Upper lobe of right lung (tissue), 1 donor: ENCODE results near the gene DUS1L. TPM values are rescaled to one million over a fixed set of nuclear protein-coding genes. Genes with fewer than 3 reads are reported as not detected.

ENCODE experiments used
- ATAC-seq: fragments of 200-7000 bp; cut with Tn5 transposase; one replicate; pipeline ENCODE4 v1.9.1; 2020; ENCODE audit warnings: mild to moderate bottlenecking, moderate library complexity
- DNase-seq: peaks from one replicate; pipeline ENCODE4 v3.0.0-alpha.2; 2020
- H3K27ac ChIP-seq: fragments of 200-600 bp; one replicate; pipeline ENCODE4 v1.8.0; 2022
- H3K27me3 ChIP-seq: fragments of 200-600 bp; one replicate; pipeline ENCODE4 v1.8.0; 2022; ENCODE audit warnings: mild to moderate bottlenecking
- H3K36me3 ChIP-seq: fragments of 200-600 bp; one replicate; pipeline ENCODE4 v1.8.0; 2022
- H3K4me1 ChIP-seq: fragments of 200-600 bp; one replicate; pipeline ENCODE4 v1.8.0; 2022
- H3K4me3 ChIP-seq: fragments of 200-600 bp; one replicate; pipeline ENCODE4 v1.8.0; 2022; ENCODE audit warnings: mild to moderate bottlenecking
- H3K9me3 ChIP-seq: fragments of 200-600 bp; one replicate; pipeline ENCODE4 v1.8.0; 2022
- intact Hi-C: fragments of 100-400 bp; cut with DNase I; formaldehyde crosslinking; loops from one replicate; pipeline ENCODE4 v1.11.0; 2022
- total RNA-seq: library from RNA; stranded (reverse); fragmentation: NEBNext Ultra II Directional; extraction: Animal tissue kit (Norgen Biotek cat#: 25700); gene quantifications from one replicate; pipeline ENCODE4 v1.2.1, GENCODE V29; 2021
- TF ChIP-seq, protein P1 (sequence below): fragments of 200-600 bp; IDR thresholded peaks from one replicate; pipeline ENCODE4 v1.8.0; 2022; ENCODE audit warnings: antibody characterized with exemption
- donor health status: DM: no; HTN: yes; CAD: no; lungs with severe emphysema.

Gene DUS1L
- total RNA-seq, 1 donor from 2014 or later, result 82.4 TPM

- Histone ChIP-seq H3K9me3 (no peaks in the 10 kb centered on the region), H3K4me1 (no peaks in the 10 kb centered on the region), H3K36me3 (peaks cover 81% of the 10 kb centered on the region), H3K4me3 (no peak overlapping the region), H3K27ac (no peak overlapping the region), H3K27me3 (no peaks in the 10 kb centered on the region)
- intact Hi-C loops, result no loop called here
- ATAC-seq (no peak), DNase-seq (no peak)
- TF ChIP-seq, protein P1, sequence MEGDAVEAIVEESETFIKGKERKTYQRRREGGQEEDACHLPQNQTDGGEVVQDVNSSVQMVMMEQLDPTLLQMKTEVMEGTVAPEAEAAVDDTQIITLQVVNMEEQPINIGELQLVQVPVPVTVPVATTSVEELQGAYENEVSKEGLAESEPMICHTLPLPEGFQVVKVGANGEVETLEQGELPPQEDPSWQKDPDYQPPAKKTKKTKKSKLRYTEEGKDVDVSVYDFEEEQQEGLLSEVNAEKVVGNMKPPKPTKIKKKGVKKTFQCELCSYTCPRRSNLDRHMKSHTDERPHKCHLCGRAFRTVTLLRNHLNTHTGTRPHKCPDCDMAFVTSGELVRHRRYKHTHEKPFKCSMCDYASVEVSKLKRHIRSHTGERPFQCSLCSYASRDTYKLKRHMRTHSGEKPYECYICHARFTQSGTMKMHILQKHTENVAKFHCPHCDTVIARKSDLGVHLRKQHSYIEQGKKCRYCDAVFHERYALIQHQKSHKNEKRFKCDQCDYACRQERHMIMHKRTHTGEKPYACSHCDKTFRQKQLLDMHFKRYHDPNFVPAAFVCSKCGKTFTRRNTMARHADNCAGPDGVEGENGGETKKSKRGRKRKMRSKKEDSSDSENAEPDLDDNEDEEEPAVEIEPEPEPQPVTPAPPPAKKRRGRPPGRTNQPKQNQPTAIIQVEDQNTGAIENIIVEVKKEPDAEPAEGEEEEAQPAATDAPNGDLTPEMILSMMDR, result no peak
Observed at GRCh38 chr17:82081546-82081945, 15.9 kb upstream of the DUS1L start.

DNA sequence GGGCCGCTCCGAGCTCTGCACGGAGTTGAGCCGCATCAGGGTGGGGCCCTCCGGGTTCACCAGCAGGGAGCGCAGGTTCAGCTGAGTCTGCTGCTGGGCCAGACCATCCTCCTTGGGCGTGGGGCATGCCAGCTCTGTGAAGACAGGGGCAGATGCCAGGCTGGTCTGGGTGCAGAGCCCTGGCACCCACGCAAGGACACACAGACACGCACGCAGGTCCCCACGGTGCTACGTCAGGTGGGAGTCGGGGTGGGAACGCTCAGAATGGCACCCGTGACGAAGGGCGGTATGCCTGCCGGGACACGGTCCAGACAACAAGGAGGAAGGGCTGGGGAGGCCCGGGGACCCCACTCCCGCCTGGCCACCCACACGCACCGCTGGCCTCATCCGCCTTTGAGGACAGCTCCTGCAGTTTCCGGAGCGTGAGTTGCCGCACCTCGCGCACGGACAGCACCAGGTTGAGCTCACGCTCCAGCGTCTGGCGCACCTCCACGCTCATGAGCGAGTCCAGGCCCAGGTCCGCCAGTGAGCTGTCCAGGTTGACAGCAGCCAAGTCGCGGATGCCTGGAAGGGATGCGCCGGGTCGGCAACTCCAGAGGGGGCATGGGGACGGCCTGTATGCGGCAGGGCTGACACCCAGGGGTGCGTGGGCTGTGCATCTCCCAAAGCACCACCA lies 15.3 kb upstream of the DUS1L start:
- no peak overlapping the region for H3K4me3 ChIP-seq
- H3K9me3 ChIP-seq, result no peaks in the 10 kb centered on the region
- no peaks in the 10 kb centered on the region for H3K27me3 ChIP-seq
- TF ChIP-seq, protein P1, result no peak
- peaks cover 75% of the 10 kb centered on the region for H3K36me3 ChIP-seq
- H3K4me1 ChIP-seq, result no peaks in the 10 kb centered on the region
- DNase-seq, result no peak
- ATAC-seq, result no peak
- intact Hi-C loops, result no loop called here
- H3K27ac ChIP-seq, result no peak overlapping the region

DNA sequence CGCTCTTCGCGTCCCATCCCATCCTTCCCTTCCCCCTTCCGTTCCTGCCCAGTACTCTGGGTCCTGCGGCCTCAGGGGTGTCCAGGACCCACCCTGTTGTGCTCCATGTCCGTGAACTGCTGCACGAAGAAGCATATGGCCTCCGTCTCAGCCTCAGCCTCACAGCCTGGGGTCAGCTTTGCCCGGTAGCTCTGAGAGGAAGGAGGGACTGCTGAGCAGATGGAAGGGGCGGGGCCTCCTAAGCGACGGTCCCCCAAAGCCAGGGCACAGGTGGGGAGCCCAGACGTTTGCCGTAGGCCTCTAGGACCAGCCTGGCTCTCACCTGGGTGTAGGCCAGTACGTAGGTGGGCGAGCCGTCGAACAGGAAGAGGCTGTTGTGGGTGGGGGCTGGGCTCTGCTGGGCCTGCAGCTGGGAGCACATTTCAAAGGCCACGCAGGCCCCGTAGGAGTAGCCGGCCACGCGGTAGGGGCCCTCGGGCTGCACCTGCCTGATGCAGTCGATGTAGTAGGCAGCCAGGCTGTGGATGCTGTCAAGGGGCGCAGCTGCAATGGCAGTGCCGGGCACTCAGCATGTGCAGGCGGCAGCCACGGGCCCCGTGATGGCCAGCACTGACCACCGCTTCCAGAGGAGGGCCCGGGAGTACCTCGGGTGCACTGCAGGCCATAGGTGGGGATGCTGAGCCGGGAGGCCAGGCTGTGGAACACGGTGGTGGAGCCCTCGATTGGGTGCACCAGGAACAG lies 14.6 kb upstream of the DUS1L start:
- H3K27me3 ChIP-seq, result no peaks in the 10 kb centered on the region
- TF ChIP-seq, protein P1, result no peak
- no peaks in the 10 kb centered on the region for H3K4me1 ChIP-seq
- H3K4me3 ChIP-seq, result no peak overlapping the region
- no peak overlapping the region for H3K27ac ChIP-seq
- intact Hi-C loops, result no loop called here
- no peak for ATAC-seq
- H3K36me3 ChIP-seq, result peaks cover 68% of the 10 kb centered on the region
- no peak for DNase-seq
- H3K9me3 ChIP-seq, result no peaks in the 10 kb centered on the region

GRCh38 chr17:82079001-82079677 lies 13.5 kb upstream of the DUS1L start:
- intact Hi-C loops, result no loop called here
- no peak for DNase-seq
- H3K9me3 ChIP-seq, result no peaks in the 10 kb centered on the region
- H3K4me3 ChIP-seq, result no peak overlapping the region
- peaks cover 57% of the 10 kb centered on the region for H3K36me3 ChIP-seq
- no peaks in the 10 kb centered on the region for H3K4me1 ChIP-seq
- ATAC-seq, result no peak
- H3K27me3 ChIP-seq, result no peaks in the 10 kb centered on the region
- TF ChIP-seq, protein P1, result no peak
- no peak overlapping the region for H3K27ac ChIP-seq

DNA sequence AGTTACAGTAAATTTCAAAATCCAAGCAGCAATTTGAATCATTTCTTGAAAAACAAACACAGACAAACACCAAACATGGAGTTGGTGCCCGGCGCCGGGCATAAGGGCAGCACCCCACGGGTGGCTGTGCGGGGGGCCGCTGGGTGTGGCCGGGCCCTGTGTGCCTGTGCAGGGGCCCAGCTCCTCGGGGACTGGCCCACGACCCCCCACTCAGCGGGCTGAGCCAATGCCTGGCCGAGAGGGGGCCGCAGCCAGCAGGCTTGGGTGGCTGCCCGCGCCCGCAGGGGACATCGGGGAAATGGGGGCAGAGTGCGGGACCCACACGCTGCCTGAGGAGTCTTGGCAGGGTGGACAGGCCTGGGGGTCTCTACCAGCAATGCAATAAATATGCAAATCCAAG lies 12.8 kb upstream of the DUS1L start:
- Histone ChIP-seq H3K27ac (no peak overlapping the region), H3K4me3 (no peak overlapping the region), H3K27me3 (no peaks in the 10 kb centered on the region), H3K9me3 (no peaks in the 10 kb centered on the region), H3K36me3 (peaks cover 50% of the 10 kb centered on the region), H3K4me1 (no peaks in the 10 kb centered on the region)
- TF ChIP-seq, protein P1, result no peak
- ATAC-seq (no peak), DNase-seq (no peak)
- intact Hi-C loops, result no loop called here
